Effector CD4-positive, alpha-beta T cell (primary cell): ENCODE measurements around the gene FCHO1.
A peak's percentile ranks its signal among the peaks of the same experiment; 100 is the strongest.

ENCODE experiments used
- DNase-seq: peaks from one replicate; pipeline ENCODE4 v3.0.0-alpha.2; 2020

Gene FCHO1

DNA sequence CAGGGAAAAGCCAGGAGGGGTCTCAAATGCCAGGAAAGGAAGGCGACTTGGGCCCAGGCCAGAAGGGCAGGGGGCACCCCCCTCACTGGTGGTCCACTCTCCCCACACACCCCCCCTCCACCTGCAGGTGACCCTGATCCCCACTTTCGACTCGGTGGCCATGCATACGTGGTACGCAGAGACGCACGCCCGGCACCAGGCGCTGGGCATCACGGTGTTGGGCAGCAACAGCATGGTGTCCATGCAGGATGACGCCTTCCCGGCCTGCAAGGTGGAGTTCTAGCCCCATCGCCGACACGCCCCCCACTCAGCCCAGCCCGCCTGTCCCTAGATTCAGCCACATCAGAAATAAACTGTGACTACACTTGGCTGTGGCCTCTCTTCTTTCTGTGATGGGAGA, 17.1 kb upstream of the FCHO1 start:
- no peak for DNase-seq

DNA sequence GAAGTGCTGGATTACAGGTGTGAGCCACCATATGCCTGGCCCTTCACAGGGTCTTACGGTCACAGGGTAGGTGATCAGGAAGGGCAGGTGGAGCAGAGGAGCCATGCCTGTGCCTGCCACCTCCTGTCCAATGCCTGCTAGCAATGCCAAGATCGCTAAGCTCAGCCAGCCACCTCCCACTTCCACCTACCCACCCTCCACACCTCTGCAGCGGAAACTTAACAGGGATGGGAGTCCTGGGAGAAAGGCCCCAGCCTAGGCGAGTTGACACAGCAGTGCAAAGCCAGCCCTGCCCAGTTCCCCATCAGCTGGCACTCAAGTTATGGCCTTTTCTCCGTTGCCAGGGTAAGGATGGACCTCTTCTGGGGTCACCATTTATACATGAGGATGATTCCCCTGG, 15.9 kb upstream of the FCHO1 start:
- no peak for DNase-seq

DNA sequence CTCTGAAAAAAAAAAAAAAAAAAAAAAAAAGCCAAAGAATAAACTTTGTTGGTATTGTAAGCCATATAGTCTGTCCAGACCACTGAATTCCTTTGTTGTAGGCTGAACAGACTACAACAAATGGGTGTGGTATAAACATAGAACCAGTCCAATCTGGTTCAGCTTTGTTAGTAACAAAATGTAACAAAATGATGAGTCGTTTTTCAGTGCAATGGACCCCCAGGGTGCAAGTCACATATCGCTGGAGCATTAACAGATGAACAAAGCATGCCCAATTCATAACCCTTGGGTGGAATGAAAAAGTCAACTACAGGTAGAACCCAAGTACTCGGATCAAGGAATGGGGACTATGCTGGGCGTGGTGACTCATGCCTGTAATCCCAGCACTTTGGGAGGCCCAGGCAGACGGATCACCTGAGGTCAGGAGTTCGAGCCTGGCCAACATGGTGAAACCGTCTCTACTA, 13.6 kb upstream of the FCHO1 start:
- no peak for DNase-seq

DNA sequence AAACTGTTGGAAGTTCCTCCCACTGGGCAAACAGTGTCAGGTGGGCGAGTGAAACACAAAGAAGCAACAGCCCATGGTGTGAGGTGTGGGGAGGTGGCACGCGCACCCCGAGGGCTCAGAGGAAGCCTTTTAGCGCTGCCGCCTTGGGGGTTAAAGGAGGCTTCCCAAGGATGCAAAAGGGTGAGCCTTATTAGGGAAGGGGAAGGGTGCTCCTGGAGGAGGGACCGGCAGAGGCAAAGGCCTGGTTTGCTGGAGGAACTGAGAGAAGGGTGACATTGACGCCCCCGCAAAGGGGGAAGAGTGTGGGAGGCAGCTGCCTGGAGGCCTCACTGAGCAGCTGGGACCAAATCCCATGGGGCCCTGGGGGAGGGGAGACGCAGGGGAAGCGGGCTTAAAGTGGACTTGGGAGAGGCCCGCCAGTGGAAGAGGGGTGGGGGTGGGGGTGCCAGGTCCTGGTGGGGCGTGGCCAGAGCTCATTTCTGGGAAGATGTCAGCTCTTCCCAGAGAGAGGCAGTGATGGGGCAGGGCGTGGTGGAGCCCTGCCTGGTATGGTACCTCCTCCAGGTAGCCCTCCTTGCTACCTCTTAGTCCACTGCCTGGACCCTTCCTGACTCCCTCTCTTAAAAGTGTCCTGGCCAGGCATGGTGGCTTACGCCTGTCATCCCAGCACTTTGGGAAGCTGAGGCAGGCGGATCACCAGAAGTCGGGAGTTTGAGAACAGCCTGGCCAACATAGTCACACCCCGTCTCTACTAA, 12.0 kb upstream of the FCHO1 start:
- DNase-seq, result no peak

DNA sequence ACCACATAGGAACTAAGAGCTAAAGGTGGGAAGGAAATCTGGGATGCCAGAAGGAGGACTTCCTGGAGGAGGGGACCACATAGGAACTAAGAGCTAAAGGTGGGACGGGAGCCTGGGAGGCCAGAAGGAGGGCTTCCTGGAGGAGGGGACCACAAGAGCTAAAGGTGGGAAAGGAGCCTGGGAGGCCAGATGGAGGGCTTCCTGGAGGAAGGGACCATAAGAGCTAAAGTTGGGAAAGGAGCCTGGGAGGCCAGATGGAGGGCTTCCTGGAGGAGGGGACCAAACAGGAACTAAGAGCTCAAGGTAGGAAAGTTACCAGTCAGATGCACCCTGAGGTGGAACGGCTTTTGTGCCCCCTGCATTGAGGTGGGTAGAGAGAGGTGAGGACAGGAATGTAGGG, 9.8 kb upstream of the FCHO1 start:
- no peak for DNase-seq

DNA sequence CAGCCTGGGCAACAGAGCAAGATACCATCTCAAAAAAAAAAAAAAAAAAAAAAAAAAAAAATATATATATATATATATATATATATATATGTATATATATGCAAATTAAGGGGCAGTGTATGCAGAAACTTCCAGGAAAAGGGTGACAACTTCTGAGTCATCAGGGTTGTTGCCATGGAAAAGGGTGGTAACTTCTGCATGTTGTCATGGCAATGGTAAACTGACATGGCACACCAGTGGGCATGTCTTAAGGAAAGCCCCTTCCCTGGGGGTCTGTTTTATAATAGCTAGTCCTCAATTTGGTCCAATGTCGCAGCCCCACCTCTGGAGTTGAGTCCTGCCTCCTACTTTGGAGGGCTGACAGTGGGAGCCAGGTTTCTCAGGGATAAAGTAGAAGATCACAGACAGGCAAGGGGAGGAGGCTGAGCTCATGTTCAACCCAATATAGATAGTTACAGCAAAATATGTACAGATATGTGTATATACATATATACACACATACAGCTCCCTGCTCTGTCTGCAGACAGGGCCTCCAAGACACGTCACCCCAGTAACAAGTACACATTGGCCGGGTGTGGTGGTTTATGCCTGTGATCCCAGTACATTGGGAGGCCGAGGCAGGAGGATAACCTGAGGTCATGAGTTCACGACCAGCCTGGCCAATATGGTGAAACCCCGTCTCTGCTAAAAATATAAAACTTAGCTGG, 7.2 kb upstream of the FCHO1 start:
- DNase-seq, result no peak

DNA sequence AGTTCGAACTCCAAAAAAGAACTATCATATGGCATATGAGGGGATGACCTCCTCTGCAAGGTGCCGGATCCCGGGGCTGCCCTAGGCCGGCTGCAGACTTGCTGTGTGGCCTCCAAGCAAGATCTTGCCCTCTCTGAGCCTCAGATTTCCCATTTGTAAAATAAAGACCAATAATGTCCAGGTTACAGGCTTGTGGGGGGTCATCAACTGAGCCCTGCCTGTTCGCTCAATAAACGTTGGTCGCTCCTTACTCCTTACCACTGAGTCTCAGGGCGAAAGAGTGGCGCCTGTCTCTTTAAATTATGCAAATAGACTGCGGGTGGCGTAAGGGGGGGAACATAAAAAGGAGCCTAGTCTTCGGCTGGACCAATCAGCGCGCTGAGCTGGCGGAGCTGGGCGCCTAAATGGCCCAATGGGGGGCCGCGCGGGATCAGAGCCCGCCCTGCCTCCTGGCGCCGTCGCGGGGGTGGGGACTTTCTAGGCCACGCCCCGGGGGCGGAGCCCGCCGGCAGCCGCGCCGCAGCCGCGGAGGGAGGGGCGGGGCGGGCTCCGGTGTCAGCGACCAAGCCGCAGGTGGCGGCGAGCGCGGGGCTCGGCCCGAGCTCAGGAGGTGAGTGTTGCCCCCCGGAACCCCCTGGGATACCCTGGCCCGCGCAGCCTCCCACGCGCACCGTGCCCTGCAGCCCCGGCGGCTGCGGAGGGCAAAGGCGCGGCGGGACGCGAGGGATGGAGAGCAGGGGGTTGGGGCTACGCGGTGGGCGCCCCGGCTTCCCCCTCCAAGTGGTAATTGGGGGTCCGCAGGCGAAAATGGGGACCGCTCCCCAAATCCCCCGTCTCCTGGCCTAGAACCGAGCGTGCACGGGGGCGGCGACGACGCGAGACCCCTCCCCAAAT, 3.8 kb upstream of the FCHO1 start:
- DNase-seq, result peak; percentile 94

DNA sequence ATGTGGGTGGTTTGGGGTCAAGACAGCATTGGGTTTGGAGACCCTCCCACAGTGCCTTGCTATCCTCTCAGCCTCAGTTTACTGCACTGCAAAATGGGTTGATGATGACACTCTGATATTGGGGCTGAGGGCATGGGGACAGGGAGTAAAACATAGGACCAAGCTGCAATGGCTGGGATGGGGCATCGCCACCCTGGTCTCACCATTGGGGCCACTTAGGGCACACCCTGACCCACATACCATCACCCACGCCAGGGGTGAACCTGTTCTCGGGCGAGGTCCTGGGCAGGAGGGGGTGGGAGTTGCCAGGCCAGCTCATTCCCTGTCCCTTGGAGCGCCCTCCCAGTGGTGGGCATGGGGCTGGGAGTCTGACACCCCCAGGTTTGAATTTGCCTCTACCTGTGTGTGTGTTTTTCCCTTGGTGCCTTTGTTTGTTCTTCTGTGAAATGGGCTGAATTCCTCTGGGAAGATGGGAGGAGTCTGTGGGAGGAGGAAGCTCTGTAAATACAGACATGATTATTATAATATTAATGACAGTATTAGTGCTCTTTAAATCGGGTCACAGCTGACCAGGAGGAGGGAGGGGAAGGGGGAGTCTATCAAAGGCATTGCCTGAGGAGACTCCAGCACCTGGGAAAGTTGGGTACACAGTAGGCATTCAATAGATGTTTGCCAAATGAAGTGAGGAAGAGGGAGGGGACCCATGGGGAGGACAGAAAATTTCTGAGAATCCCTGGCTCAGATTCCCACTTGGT, 2.2 kb upstream of the FCHO1 start:
- no peak for DNase-seq

DNA sequence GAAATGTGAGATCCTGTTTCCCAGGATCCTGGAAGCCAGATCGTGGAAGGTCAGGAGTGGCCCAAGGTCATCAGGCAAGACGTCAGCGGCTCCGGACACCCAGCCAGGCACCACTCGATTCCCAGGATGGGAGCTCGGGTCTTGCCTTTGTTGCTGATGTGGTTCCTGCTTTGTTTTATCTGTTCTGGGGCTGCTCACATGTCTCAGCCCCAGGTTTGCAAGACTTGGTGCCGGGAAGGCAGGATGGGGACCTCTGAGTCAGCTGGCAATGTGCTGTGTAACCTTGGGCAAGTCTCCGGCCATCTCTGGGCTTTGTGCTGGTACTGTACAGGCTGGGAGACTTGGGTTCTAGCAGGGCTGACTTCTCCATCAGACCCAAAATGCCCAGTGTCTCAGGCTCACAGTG, 1.4 kb upstream of the FCHO1 start:
- DNase-seq, result no peak

DNA sequence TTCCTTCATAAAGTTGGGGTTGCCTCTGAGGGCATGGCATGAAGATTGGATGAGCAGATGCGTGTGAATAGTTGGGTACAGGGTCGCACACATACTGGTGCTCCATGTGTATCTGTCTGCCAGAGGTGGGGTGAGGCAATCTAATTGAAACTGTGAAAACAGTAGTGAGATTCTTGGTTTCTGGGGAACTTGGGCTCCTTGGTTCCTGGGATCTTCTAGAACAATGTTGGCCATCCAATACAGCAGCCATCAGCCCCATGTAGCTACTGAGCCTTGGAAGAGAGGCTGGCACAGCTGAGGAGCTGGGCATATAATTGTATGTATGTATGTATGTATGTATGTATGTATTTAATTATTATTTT, 616 bp downstream of the FCHO1 start:
- DNase-seq, result no peak

DNA sequence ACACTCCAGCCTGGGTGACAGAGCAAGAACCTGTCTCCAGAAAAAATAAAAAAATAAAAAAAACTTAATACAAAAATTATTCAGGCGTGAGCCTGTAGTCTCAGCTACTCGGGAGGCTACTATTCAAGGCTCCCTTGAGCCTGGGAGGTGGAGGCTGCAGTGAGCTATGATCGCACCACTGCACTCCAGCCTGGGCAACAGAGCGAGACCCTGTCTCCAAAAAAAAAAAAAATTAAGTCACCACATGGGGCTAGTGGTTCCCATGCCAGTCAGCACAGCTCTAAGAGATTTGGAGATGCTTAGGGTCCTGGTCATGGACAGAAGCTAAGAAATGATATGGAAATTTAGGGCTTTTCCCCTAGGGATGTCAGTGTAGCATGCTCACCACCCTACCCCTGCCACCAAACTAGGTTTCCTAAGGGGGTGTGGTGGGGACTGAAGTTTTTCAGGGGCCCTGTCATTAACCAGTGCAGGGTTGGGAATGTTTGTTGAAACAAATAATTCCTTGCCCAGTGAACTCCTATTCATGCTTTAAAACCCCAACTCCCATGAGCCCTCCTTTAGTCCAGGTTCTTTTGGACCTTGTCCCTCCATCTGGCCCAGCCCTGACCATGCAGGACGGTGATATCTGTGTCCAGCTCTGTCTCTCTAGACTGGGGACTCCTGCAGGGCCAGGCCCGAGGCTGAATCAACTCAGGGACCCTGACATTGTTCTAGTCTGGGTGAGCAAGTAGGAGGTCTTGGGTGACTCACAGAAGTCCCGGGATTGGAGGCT, 1.8 kb downstream of the FCHO1 start:
- DNase-seq, result no peak

DNA sequence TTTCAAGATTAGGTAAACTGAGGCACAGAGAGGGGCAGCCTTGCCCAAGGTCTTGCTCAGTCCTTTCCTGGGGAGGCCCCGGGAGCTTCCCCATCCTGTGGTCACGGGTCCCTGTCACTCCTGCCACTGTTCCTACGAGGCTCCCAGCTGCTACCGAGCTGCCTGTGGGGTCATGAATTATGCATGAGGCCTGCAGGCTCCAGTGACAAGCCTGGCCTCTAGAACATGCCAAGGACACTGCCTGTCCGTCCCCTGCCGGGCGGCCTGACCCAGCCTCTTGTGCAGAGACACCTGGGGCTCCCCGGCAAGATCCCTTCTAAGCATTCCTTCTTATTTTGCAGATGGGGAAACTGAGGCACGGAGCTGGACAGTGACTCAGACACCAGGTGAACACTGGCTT, 2.7 kb downstream of the FCHO1 start:
- DNase-seq, result no peak

DNA sequence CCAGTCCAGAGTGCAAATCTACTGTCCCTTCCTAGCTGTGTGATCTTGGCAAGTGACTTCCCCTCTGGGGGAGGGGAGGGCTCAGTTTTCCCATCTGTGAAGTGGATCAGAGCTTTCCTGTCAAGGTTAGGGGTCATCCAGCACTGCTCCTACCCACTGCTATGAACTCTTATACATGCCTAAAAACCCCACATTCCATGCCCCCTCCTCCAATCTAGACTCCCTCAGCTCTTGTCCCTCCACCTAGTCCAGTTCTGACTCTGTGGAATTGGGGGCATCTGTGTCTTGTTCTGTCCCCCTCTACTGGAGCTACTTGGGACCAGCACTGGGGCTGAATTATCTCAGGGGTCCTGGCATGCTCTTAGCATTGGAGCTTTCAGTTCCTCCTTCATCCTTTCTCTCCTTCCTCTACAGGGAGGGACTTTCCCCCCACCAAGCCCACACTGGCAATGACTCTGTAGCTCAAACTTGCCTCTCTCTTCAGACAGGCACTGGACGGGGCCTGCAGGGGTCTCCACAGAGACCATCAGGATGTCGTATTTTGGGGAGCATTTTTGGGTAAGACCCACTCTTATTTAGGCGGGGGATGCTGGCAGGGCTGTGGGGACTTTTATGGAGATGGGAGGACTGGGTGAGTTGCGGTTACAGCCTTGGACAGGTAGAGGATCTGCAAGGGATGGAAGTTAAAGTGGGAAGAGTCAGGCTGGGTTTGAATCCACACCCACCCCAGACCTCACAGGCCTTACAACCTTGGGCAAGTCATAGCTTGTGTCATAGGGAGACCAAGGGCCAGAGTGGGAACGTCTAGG, 3.6 kb downstream of the FCHO1 start:
- DNase-seq, result no peak

DNA sequence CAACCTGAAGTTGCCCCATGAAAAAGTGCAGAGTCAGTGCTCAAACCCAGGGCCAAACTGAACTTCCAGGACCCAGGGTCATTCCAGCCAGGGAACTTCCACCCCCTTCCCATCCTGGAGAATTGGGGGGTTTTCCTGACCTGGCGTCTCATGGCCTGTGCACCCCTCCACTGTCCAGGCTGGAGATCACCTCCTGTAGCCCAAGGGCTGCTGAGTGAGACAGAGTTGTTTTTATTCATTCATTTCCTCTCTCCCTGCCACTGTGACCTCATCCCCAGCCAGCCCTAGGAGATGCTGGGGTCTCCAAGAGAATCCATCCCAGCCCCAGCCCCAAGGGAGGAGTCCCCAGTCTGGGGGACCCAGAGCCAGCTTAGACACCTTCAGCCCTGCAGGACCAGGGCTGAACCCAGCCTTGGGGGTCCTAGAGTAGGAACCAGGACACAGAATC, 4.2 kb downstream of the FCHO1 start:
- no peak for DNase-seq

DNA sequence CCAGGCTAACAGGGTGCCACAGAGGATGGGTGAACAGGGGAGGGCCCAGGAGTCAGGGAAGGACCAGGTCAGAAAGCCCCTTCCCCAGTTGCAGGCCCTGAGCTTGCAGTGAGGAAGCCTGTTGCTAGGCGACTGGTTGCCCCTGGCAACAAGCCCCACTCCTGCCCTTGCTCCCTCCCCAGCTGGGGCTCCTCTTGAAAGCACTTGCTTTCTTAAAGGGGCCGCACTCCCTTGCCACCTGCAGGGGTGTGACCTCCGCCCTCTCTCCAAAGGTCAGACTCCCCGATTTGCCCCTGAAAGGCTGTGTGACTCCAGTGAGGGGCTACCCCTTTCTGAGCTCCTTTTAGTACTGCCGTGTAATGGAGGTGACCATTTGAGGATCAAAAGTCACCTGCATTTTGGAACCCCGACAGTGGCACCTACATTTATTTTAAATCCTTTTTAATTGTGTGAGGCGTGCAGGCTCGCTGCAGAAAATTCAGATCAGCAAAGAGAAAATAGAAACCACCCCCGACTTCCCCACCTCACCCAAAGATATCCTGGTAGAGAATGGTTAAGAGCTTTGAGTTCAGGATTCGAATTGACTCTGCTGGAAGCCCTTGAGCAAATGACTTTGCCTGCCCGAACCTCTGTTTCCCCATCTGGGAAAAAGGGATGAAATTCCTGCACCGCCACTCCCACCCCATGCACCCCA, 4.8 kb downstream of the FCHO1 start:
- DNase-seq, result no peak

DNA sequence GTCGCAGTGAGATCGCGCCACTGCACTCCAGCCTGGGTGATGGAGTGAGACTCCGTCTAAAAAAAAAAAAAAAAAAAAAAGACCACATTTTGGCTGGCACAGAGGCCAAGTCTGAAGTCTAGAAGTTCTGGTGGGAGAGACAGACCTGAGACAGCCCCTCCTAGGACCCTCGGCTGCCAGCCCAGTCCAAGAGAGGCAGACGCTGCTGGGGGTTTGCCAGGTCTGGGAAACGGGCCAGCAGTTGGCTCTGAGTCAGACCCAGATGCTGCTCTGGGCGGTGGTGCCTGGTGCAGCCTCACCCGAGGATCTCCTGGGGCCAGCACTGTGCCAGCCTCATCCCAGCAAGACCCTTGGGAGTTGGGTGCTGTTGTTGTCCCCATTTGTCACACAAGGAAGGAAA, 5.8 kb downstream of the FCHO1 start:
- DNase-seq, result no peak

DNA sequence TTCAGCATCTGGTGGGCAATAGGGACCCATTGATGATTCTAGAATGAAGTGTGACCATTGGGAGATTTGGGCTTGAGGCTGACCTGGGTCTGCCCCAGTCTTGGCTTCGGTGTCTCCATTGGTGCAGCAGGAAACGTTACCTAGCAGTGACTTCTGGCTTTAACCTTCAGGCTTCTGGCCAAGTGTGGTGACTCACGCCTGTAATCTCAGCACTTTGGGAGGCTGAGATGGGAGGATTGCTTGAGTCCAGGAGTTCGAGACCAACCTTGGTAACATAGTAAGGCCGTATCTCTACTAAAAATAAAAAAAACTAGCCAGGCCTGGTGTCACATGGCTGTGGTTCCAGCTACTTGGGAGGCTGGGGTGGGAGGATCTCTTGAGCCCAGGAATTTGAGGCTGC, 7.2 kb downstream of the FCHO1 start:
- DNase-seq, result no peak

DNA sequence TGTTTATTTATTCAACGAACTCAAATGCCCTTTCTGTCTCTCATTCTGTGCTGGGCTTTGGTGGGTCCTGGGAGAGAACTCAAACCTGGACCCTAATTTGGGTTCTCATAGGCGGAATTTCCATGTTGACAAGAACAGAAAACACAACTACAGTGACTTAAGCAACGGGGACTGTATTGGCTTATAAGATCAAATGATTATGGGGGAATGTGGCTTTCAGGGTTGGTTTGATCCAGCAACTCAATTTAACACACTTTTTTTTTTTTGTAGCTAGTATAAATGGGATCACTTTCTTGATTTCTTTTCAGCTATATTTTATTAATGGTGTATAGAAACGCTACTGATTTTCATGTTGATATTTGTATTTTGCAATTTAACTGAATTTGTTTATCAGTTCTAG, 9.9 kb downstream of the FCHO1 start:
- DNase-seq, result no peak

DNA sequence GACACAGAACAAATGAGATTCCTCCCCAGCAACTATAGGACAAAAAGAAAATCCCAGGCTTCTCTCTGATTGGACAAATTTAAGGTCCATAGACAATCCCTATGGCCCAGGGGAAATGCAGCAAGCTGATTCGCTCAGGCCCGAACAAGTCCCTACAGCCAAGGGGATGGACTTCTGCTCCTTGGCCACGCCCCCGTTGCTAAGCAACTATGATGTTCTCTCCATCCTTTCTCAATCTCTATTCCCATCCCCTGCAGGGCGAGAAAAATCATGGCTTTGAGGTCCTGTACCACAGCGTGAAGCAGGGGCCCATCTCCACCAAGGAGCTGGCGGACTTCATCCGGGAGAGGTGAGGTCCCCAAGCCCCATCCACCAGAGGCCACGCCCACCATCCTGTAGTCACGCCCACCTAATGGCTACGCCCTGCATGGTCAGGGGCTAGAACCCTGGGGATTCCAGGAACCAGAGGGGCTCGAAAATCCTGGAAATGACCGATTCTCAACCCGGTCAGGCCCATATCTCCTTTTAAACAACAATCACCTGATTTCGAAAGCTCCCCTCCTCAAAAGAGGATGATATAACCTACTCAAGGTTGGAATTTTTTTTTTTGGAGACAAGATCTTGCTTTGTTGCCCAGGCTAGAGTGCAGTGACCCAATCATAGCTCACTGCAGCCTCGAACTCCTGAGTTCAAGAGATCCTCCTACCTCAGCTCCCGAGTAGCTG, 11.4 kb downstream of the FCHO1 start:
- DNase-seq, result no peak

DNA sequence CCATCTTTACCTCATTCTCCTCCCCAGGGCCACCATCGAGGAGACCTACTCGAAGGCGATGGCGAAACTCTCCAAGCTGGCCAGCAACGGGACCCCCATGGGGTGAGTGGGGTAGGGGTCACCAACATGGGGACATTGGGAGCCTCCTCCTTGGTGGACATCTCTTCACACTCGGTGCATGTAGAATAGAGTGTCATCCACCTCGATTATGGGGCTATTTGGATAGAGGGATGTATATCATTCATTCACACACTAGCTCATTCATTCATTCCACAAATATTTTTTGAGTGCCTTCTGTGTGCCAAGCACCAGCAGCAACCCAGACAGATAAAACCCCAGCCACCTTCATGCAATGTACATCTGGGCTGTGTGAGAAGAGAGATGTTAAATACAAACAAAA, 13.1 kb downstream of the FCHO1 start:
- DNase-seq, result no peak
